NCI-H2171 (cell line): ENCODE data around the gene DCDC2.
"Not testable (repeated sequence)": the region's sequence is repeated elsewhere in the genome, so short reads cannot be mapped to it uniquely, and the experiment has no call there.

Experiments used
- DNase-seq: peaks from one replicate; lab custom pipeline; 2025; lab: John Stamatoyannopoulos, UW

The DCDC2 gene

GRCh38 chr6:24357336-24358218 is at the start of gene DCDC2:
TSS of gene DCDC2 (minus strand) at chr6:24358059. CDS start at chr6:24357750, 309 bp downstream.
- no peak for DNase-seq

DNA sequence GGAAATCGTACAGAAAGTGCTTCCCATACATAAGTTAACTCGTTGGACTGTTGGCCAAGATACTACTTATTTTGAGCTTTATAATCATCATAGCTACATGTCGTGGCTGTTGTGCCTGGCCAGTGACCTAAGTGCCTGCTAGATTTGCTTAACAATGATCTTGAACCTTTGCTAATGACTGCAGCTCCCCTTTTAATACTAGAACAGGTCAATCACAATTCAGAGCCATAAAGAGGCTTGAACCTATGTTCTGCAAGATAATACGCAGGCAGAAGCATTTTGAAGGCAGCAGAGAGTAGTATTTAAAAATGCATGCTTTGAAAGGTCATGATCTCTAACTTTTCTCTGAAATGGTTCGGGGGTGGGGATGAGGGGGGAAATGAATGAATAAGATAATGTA is 47.4 kb upstream of the DCDC2 start:
- no peak for DNase-seq

DNA sequence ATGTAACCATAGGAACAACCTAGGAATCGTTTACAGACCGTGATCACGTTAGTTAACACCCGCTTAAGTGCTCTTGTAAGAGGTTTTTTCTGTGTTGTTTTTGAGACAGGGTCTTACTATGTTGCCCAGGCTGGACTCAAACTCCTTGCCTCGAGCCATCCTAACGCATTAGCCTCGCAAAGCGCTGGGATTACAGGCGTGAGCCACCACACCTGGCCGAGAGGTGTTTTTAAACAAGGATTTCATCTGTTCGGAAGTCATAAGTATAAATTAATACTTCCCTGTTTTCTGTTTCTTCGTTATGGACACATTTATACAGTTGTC is 45.6 kb upstream of the DCDC2 start:
- no peak for DNase-seq

- peak; percentile 72 for DNase-seq
Measured at GRCh38 chr6:24402697-24403500, 45.0 kb upstream of the DCDC2 start, which contains the start of gene MRS2. TSS of gene MRS2 (plus strand) at chr6:24402936. CDS start at chr6:24403047, 111 bp downstream.

GRCh38 chr6:24401458-24401857 is 43.6 kb upstream of the DCDC2 start:
- no peak for DNase-seq

DNA sequence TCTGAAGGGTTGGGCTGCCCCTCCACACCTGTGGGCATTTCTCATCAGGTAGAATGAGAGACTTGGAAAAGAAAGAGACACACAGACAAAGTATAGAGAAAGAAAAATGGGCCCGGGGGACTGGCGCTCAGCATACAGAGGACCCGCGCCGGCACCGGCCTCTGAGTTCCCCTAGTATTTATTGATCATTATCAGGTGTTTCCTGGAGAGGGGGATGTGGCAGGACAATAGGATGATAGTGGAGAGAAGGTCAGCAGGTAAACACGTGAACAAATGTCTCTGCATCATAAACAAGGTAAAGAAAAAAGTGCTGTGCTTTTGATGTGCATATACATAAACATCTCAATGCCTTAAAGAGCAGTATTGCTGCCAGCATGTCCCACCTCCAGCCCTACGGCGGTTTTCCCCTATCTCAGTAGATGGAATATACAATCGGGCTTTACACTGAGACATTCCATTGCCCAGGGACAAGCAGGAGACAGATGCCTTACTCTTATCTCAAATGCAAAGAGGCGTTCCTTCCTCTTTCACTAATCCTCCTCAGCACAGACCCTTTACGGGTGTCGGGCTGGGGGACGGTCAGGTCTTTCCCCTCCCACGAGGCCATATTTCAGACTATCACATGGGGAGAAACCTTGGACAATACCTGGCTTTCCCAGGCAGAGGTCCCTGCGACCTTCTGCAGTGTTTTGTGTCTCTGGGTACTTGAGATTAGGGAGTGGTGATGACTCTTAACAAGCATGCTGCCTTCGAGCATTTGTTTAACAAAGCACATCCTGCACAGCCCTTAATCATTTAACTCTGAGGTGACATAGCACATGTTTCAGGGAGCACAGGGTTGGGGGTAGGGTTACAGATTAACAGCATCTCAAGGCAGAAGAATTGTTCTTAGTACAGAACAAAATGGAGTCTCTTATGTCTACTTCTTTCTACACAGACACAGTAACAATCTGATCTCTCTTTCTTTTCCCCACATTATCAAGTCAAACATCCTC is 42.5 kb upstream of the DCDC2 start:
- not testable (repeated sequence) for DNase-seq

DNA sequence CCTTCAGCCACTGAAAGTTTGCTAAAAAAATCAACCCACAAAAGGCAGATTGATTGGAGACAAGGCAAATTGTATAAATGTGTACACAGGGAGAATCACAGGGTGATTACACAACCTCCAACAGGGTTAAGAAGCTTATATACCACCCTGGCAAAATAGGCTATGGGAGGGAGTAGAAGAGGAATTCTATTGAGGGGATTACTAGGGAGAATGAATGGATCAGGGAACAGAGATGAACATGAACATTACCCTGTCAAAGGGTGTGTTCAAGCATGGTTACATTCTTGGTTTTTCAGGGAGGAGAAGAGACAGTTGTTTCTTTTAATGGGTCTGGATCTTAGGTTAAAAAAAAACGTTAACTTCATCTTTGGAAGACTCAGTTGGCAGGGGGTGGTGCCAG is 39.8 kb upstream of the DCDC2 start:
- DNase-seq, result no peak

- no peak for DNase-seq
Measured at GRCh38 chr6:24396824-24397223, 39.0 kb upstream of the DCDC2 start.

DNA sequence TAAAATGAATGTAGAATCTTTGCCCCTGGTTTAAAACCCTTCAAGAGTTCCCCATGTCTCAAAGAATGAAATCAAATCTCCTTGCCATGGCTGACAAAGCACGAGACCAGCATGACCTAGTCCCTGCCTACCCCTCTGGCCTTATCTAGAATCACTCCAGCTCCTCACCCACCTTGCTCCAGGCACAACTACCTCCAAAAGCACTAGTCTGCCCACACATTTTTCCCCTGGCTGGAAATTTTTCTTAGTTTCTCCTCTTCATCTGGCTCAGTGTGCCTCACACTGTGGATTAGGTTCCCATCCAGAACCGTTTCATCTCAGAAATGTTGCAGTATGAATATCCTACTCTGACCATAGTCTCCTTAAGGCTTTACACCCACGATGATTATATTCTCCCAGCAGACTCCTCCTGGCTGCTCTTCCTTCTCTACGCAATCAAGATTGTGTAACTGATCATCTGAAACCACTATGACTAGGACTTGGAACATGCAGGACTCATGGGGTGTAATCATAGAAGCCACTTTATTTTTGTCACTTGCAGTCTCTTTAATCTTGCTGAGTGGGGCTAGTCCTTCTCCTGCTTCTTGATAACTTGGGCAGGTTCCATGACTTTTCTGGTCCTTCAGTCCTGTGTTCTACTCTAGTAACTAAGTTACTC is 37.0 kb upstream of the DCDC2 start:
- DNase-seq, result no peak

- no peak for DNase-seq
Measured at GRCh38 chr6:24394061-24394779, 36.4 kb upstream of the DCDC2 start.

- no peak for DNase-seq
Measured at GRCh38 chr6:24391756-24392405, 34.0 kb upstream of the DCDC2 start.

DNA sequence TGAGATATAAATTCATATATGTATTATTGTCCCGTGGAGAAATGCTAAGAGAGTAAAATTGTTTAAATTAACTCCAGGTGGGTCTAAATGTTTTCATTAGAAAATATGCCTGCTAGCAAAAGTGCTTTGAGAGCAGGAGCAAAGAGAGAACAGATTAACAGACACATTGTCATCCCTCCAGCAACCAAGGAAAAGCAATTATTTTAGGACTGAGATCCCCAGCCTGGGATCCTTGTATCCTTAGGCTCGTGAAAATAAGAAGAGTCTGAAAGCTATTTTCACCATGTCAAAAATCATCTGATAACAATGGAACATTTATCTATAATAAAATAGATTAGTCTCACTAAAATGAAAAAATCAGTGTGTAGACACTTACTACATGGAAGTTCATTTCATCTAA is 33.3 kb upstream of the DCDC2 start:
- DNase-seq, result no peak

DNA sequence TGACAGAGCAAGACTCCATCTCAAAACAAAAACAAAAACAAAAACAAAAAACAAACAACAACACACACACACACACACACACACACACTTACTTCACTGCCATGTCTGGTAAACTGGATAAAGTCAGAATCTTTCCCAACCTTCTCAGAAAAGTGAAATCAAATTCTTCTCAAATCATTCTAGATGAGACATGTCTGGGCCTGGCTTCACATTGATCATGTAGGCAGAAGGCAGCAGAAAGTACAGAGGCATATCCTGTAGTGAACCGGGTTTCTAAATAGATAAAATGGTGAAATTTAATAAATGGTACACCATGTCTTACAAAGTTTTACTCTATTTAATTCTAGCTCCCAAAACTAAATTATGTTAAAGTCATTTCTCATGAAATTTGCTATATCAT is 30.0 kb upstream of the DCDC2 start:
- DNase-seq, result no peak

DNA sequence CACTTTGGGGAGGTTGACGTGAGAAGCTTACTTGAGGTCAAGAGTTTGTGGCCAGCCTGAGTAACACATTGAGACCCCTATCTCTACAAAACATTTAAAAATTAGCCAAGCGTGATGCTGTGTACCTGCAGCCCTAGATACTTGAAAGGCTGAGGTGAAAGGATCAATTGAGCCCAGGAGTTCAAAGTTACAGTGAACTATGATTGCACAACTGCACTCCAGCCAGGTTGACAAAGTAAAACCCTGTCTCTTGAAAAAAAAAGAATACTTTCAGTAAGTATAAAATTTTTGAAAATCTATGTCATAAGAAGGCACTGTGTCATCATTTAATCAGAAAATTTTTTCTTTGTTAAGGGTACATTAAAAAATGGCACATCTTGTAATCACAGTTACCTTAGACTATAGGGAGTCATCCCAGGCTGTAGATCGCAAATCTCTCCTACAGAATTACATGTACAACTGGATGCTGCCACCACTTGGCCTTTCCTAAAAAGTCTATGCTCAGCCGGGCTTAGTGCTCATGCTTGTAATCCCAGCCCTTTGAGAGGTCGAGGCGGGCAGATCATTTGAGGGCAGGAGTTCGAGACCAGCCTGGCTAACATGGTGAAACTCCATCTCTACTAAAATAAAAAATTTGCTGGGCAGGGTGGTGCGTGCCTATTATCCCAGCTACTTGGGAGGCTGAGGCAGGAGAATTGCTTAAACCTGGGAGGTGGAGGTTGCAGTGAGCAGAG is 27.8 kb upstream of the DCDC2 start:
- no peak for DNase-seq

DNA sequence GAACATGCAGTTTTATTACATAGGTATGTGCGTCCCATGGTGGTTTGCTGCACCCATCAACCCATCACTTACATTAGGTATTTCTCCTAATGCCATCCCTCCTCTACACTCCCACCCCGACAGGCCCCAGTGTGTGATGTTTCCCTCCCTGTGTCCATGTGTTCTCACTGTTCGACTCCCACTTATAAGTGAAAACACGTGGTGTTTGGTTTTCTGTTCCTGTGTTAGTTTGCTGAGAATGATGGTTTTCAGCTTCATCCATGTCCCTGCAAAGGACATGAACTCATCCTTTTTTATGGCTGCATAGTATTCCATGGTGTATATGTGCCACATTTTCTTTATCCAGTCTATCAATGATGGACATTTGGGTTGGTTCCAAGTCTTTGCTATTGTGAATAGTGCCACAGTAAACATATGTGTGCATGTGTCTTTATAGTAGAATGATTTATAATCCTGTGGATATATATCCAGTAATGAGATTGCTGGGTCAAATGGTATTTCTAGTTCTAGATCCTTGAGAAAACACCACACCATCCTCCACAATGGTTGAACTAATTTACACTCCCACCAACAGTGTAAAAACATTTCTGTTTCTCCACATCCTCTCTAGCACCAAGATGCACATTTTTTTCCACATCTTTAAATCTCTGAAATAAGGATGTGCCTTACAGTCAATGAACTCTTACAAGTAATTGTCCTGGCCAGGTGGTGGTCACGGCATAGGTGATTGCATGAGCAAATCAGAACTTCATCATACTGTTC is 26.7 kb upstream of the DCDC2 start:
- DNase-seq, result not testable (repeated sequence)

- not testable (repeated sequence) for DNase-seq
Measured at GRCh38 chr6:24382891-24383494, 25.1 kb upstream of the DCDC2 start.

- no peak for DNase-seq
Measured at GRCh38 chr6:24382220-24382540, 24.3 kb upstream of the DCDC2 start.

GRCh38 chr6:24381476-24382219 is 23.8 kb upstream of the DCDC2 start:
- DNase-seq, result no peak
